ENCODE data around the gene DCAF5. TPM values are rescaled to one million over a fixed set of nuclear protein-coding genes. Genes with fewer than 3 reads are reported as not detected.

The DCAF5 gene
- total RNA-seq, 1 donor from 2014 or later: 48.3 TPM

DNA sequence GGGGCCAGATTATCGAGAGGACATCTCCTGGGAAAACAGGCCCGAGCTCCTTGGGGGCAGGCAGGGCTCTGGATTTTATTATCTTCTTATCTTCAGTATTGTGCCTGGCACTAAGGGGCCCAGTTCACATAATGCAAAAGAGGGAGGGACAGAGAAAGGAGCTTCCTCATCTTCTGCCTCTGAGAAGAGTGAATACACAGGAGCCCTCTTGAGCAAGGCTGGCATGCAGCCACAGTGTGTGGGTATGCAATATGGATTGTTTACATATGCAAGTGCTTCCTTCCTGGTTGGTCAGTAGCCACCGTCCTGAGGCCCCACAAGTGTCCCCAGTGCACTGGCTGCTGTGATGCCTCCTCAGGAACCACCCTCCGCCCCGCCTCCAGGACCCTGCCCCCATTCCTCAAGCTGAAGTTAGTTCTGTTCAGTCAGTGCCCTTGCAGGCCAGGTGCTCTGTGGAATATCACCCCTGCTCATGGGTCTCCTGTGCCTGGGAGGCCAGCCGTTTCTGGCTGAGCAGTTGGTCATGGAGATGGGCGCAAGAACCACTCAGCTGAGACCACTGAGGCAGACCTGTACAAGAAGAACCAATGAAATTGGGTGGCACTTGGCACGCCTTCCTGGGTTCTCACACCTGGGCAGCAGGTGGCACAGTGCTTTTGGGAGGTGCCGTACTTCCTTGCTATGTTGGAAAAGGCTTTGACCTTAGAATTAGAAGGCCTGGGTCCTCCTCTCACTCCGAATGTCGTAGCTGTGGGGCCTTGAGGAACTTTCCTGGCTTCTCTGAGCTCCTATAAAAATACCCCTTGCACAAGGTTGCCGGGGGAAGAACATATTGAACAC, 138.8 kb downstream of the DCAF5 start:
- Mint-ChIP-seq H3K27me3 (ENCODE audit: low read depth) (no peaks in the 10 kb centered on the region), H3K27ac (ENCODE audit: unreplicated experiment) (peak overlapping the region; percentile 61), H3K4me1 (ENCODE audit: low read depth) (peaks cover 52% of the 10 kb centered on the region), H3K36me3 (ENCODE audit: low read depth) (no peaks in the 10 kb centered on the region), H3K9me3 (ENCODE audit: low read depth) (no peaks in the 10 kb centered on the region), H3K4me3 (ENCODE audit: unreplicated experiment) (no peak overlapping the region)
- no peak for DNase-seq (ENCODE audit: low spot score)
- TF ChIP-seq, protein P1, sequence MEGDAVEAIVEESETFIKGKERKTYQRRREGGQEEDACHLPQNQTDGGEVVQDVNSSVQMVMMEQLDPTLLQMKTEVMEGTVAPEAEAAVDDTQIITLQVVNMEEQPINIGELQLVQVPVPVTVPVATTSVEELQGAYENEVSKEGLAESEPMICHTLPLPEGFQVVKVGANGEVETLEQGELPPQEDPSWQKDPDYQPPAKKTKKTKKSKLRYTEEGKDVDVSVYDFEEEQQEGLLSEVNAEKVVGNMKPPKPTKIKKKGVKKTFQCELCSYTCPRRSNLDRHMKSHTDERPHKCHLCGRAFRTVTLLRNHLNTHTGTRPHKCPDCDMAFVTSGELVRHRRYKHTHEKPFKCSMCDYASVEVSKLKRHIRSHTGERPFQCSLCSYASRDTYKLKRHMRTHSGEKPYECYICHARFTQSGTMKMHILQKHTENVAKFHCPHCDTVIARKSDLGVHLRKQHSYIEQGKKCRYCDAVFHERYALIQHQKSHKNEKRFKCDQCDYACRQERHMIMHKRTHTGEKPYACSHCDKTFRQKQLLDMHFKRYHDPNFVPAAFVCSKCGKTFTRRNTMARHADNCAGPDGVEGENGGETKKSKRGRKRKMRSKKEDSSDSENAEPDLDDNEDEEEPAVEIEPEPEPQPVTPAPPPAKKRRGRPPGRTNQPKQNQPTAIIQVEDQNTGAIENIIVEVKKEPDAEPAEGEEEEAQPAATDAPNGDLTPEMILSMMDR (IDR thresholded peaks at IDR 0.05): no peak

GRCh38 chr14:69012256-69012953, 140.5 kb downstream of the DCAF5 start:
- DNase-seq (ENCODE audit: low spot score): no peak
- H3K9me3 Mint-ChIP-seq (ENCODE audit: low read depth): no peaks in the 10 kb centered on the region
- peak overlapping the region; percentile 55 for H3K27ac Mint-ChIP-seq (ENCODE audit: unreplicated experiment)
- no peaks in the 10 kb centered on the region for H3K36me3 Mint-ChIP-seq (ENCODE audit: low read depth)
- TF ChIP-seq, protein P1 (IDR thresholded peaks at IDR 0.05): no peak
- H3K4me1 Mint-ChIP-seq (ENCODE audit: low read depth): peaks cover 51% of the 10 kb centered on the region
- no peak overlapping the region for H3K4me3 Mint-ChIP-seq (ENCODE audit: unreplicated experiment)
- no peaks in the 10 kb centered on the region for H3K27me3 Mint-ChIP-seq (ENCODE audit: low read depth)

DNA sequence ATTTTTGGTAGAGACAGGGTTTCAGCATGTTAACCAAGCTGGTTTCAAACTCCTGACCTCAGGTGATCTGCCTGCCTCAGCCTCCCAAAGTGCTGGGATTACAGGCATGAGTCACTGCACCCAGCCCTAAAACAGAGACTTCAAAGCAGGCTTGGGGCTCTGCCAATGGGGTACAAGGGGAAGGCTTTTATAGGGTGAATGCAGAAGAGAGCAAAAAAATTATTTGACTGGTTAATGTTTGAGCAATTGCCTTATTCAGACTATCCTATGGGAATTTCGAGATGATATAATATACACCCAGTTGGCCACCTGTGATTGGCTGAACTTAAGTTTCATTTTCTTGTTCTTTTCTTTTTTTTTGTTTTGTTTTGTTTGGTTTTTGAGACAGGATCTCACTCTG, 142.3 kb downstream of the DCAF5 start:
- Mint-ChIP-seq H3K27me3 (ENCODE audit: low read depth) (no peaks in the 10 kb centered on the region), H3K4me1 (ENCODE audit: low read depth) (peaks cover 60% of the 10 kb centered on the region), H3K9me3 (ENCODE audit: low read depth) (no peaks in the 10 kb centered on the region), H3K4me3 (ENCODE audit: unreplicated experiment) (no peak overlapping the region), H3K36me3 (ENCODE audit: low read depth) (no peaks in the 10 kb centered on the region), H3K27ac (ENCODE audit: unreplicated experiment) (no peak overlapping the region)
- TF ChIP-seq, protein P1 (IDR thresholded peaks at IDR 0.05): no peak
- DNase-seq (ENCODE audit: low spot score): no peak

DNA sequence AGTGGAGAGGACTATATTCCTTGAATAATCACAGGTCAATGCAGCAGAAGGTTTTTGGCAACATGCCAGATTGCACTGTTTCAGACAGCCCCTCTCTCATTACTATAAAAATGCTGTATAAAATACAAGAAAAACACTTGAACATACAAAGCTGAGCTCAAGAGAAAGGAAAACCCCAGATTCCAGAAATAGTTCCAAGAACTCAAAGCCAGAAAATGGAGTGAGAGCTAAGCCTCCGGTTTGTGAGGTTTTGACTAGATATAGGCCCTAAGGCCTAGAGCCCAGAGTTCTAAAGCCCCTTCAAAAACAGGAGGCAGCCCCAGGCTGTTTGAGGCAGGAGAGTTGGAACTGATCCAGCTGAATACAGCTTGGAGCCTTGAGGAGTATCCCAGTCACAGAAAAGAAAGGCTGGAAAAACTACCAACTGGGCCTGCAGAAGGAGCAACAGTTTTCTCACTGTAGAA, 144.5 kb downstream of the DCAF5 start:
- Mint-ChIP-seq H3K4me1 (ENCODE audit: low read depth) (peaks cover 56% of the 10 kb centered on the region), H3K27ac (ENCODE audit: unreplicated experiment) (peak overlapping the region; percentile 95)
- DNase-seq (ENCODE audit: low spot score): no peak

DNA sequence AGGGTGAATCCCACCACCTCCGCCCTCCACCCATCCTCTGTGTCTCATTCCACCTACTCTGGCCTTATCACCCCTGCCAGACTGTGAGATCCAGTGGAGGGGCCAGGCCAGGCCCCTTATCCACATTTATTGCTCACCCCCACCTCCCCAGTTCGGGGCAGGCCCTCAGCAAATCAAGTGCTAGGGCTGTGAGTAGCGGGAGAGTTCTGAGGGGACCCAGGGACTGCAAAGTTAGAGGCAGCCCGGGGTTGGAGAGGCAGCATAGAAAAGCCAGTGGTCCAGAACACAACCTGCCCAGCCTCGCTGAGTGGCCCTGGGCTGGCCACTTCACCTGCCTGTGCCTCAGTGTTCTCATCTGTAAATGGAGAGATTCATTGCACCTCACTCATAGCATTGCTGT, 146.6 kb downstream of the DCAF5 start:
- TF ChIP-seq, protein P1 (IDR thresholded peaks at IDR 0.05): no peak
- Mint-ChIP-seq H3K27me3 (ENCODE audit: low read depth) (no peaks in the 10 kb centered on the region), H3K4me3 (ENCODE audit: unreplicated experiment) (no peak overlapping the region), H3K27ac (ENCODE audit: unreplicated experiment) (peak overlapping the region; percentile 92), H3K4me1 (ENCODE audit: low read depth) (peaks cover 47% of the 10 kb centered on the region), H3K36me3 (ENCODE audit: low read depth) (no peaks in the 10 kb centered on the region), H3K9me3 (ENCODE audit: low read depth) (no peaks in the 10 kb centered on the region)
- no peak for DNase-seq (ENCODE audit: low spot score)

More for the DNA sequence above, 144.5 kb downstream of the DCAF5 start:
- Mint-ChIP-seq H3K4me3 (ENCODE audit: unreplicated experiment) (no peak overlapping the region), H3K27me3 (ENCODE audit: low read depth) (no peaks in the 10 kb centered on the region), H3K36me3 (ENCODE audit: low read depth) (no peaks in the 10 kb centered on the region), H3K9me3 (ENCODE audit: low read depth) (no peaks in the 10 kb centered on the region)
- TF ChIP-seq, protein P1 (IDR thresholded peaks at IDR 0.05): no peak

All from chondrocyte (in vitro differentiated cells).